CD4-positive, alpha-beta T cell (primary cell): Measurements from ENCODE around the gene DGLUCY. TPM values are rescaled to one million over a fixed set of nuclear protein-coding genes. Genes with fewer than 3 reads are reported as not detected.

ENCODE experiments used
- ATAC-seq: fragments of 200-7000 bp; cut with Tn5 transposase; one replicate; pipeline ENCODE4 v1.10.0; 2022; ENCODE audit warnings: mild to moderate bottlenecking; ENCODE audit not compliant: poor library complexity
- CTCF ChIA-PET: fragments of 350-600 bp; sonication (Branson Sonifier 250); formaldehyde crosslinking; loops from one replicate; lab custom pipeline; 2021; ENCODE audit warnings: antibody characterized with exemption, inconsistent platforms; lab: Charles Lee
- POLR2A ChIA-PET: fragments of 350-600 bp; sonication (Branson Sonifier 250); formaldehyde crosslinking; loops from one replicate; lab custom pipeline; 2021; ENCODE audit warnings: antibody characterized with exemption, inconsistent platforms; lab: Charles Lee
- DNase-seq, 14 experiments: peaks; one replicate each; pipeline ENCODE4 v3.0.0-alpha.2; 2013 to 2020; ENCODE audit warnings: mixed read lengths in 2 of 14
- H3K27ac ChIP-seq, 2 donors: one replicate each; pipeline versions ENCODE4 v1.5.1 to v1.7.0; 2013; ENCODE audit warnings: low read length in 2 of 2, low read depth in 1 of 2, mild to moderate bottlenecking in 1 of 2
- H3K27me3 ChIP-seq, 2 experiments: 1 replicate in 1 of 2; 2 replicates in 1 of 2; pipeline versions ENCODE4 v1.6.1 to v1.7.0; 2013; ENCODE audit warnings: low read length in 2 of 2, control low read depth in 1 of 2, mild to moderate bottlenecking in 1 of 2, moderate library complexity in 1 of 2; ENCODE audit not compliant: insufficient read depth in 2 of 2, control insufficient read depth in 1 of 2
- H3K36me3 ChIP-seq: one replicate; pipeline ENCODE4 v1.6.1; 2013; ENCODE audit warnings: low read length, control low read depth; ENCODE audit not compliant: insufficient read depth
- H3K4me1 ChIP-seq: one replicate; pipeline ENCODE4 v1.6.1; 2013; ENCODE audit warnings: low read length, control low read depth; ENCODE audit not compliant: insufficient read depth
- H3K4me3 ChIP-seq: one replicate; pipeline ENCODE4 v1.5.1; 2013; ENCODE audit warnings: mild to moderate bottlenecking, low read length, moderate library complexity
- H3K9me3 ChIP-seq, 2 experiments: 1 replicate in 1 of 2; 2 replicates in 1 of 2; pipeline versions ENCODE4 v1.6.1 to v1.7.0; 2013; ENCODE audit warnings: low read length in 2 of 2, mild to moderate bottlenecking in 2 of 2, control low read depth in 1 of 2, moderate library complexity in 1 of 2; ENCODE audit not compliant: control insufficient read depth in 1 of 2, insufficient read depth in 1 of 2
- H3K27ac Mint-ChIP-seq: one replicate; pipeline ENCODE4 v1.8.0; 2020; ENCODE audit warnings: mixed read lengths
- H3K27me3 Mint-ChIP-seq: one replicate; pipeline ENCODE4 v1.8.0; 2021; ENCODE audit warnings: mixed read lengths
- H3K36me3 Mint-ChIP-seq: one replicate; pipeline ENCODE4 v1.8.0; 2021; ENCODE audit warnings: low read depth, mixed read lengths
- H3K4me1 Mint-ChIP-seq: one replicate; pipeline ENCODE4 v1.8.0; 2021; ENCODE audit warnings: low read depth, mixed read lengths
- H3K4me3 Mint-ChIP-seq: one replicate; pipeline ENCODE4 v1.8.0; 2020; ENCODE audit warnings: mild to moderate bottlenecking, mixed read lengths
- H3K9me3 Mint-ChIP-seq: one replicate; pipeline ENCODE4 v1.8.0; 2020; ENCODE audit warnings: mixed read lengths
- CTCF ChIP-seq: fragments of 200-600 bp; IDR thresholded peaks from one replicate; pipeline ENCODE4 v1.8.0; 2022; ENCODE audit warnings: antibody characterized with exemption, mild to moderate bottlenecking
- intact Hi-C, 2 experiments: fragments of 100-400 bp; cut with DNase I in 1 of 2; cut with micrococcal nuclease in 1 of 2; formaldehyde crosslinking; loops; one replicate each; pipeline versions ENCODE4 v1.15.1 to v1.9.0; 2023 to 2025; cut with DNase I, micrococcal nuclease
- total RNA-seq, 174 experiments: library from RNA in 2 of 174; stranded (reverse) in 2 of 174; gene quantifications; one replicate each; pipeline ENCODE4 v1.2.3 and lab custom pipeline; 2021 to 2026

The DGLUCY gene
- total RNA-seq, 2 experiments from 2014 or later: 33.0 to 34.9 TPM

GRCh38 chr14:91139776-91140175, 25.9 kb downstream of the DGLUCY start:
- intact Hi-C loops: no loop called here
- no peak for ATAC-seq
- H3K4me1 Mint-ChIP-seq: peaks cover 44% of the 10 kb centered on the region

GRCh38 chr14:91140672-91141071, 26.8 kb downstream of the DGLUCY start:
- Mint-ChIP-seq H3K9me3 (no peaks in the 10 kb centered on the region), H3K36me3 (peaks cover 33% of the 10 kb centered on the region), H3K27me3 (no peaks in the 10 kb centered on the region), H3K27ac (no peak overlapping the region), H3K4me3 (no peak overlapping the region), H3K4me1 (peaks cover 49% of the 10 kb centered on the region)
- ATAC-seq (no peak), DNase-seq (peak in 4 of 14 experiments; percentile 16 to 29 (median 20))
- peaks cover 31% of the 10 kb centered on the region for H3K4me1 ChIP-seq
- peaks cover 16% of the 10 kb centered on the region for H3K36me3 ChIP-seq
- POLR2A ChIA-PET: interaction anchor here (1.2 kb wide), 1 partner anchor 80 kb away, joined by 4 read pairs; the partner anchor contains the start of gene RPS6KA5
- no peaks in the 10 kb centered on the region for H3K27me3 ChIP-seq
- H3K4me3 ChIP-seq: no peak overlapping the region
- CTCF ChIA-PET: no interaction called here
- no peaks in the 10 kb centered on the region for H3K9me3 ChIP-seq
- no peak for TF ChIP-seq CTCF
- intact Hi-C loops: no loop called here
- no peak overlapping the region for H3K27ac ChIP-seq

More at GRCh38 chr14:91139776-91140175, 25.9 kb downstream of the DGLUCY start:
- Histone ChIP-seq H3K9me3 (no peaks in the 10 kb centered on the region), H3K4me3 (no peak overlapping the region), H3K27me3 (no peaks in the 10 kb centered on the region), H3K27ac (no peak overlapping the region), H3K36me3 (peaks cover 17% of the 10 kb centered on the region), H3K4me1 (peaks cover 23% of the 10 kb centered on the region)
- no peaks in the 10 kb centered on the region for H3K9me3 Mint-ChIP-seq
- no peak for DNase-seq
- no peak for TF ChIP-seq CTCF
- ChIA-PET POLR2A (interaction anchor here (1.2 kb wide), 1 partner anchor 79 kb away, joined by 4 read pairs; the partner anchor contains the start of gene RPS6KA5), CTCF (no interaction called here)
- no peak overlapping the region for H3K27ac Mint-ChIP-seq
- H3K4me3 Mint-ChIP-seq: no peak overlapping the region
- no peaks in the 10 kb centered on the region for H3K27me3 Mint-ChIP-seq
- H3K36me3 Mint-ChIP-seq: peaks cover 31% of the 10 kb centered on the region

- H3K4me3 Mint-ChIP-seq: no peak overlapping the region
- no peaks in the 10 kb centered on the region for H3K27me3 ChIP-seq
- peaks cover 51% of the 10 kb centered on the region for H3K4me1 Mint-ChIP-seq
- ATAC-seq (no peak), DNase-seq (peak in 3 of 14 experiments; percentile 30 to 42 (median 33))
- H3K9me3 ChIP-seq: no peaks in the 10 kb centered on the region
- ChIA-PET POLR2A (interaction anchor here (1.3 to 2.1 kb wide), 3 partner anchors 28 to 82 kb away, joined by 3 to 8 read pairs (median 3); partner anchors contain the start of gene DGLUCY), CTCF (no interaction called here)
- no peak overlapping the region for H3K4me3 ChIP-seq
- no peaks in the 10 kb centered on the region for H3K9me3 Mint-ChIP-seq
- peaks cover 30% of the 10 kb centered on the region for H3K36me3 ChIP-seq
- H3K4me1 ChIP-seq: peaks cover 33% of the 10 kb centered on the region
- peak overlapping the region in 1 of 2 donors; percentile 0 for H3K27ac ChIP-seq
- TF ChIP-seq CTCF: no peak
- H3K27ac Mint-ChIP-seq: peak overlapping the region; percentile 59
- no peaks in the 10 kb centered on the region for H3K27me3 Mint-ChIP-seq
- peaks cover 36% of the 10 kb centered on the region for H3K36me3 Mint-ChIP-seq
- intact Hi-C loops: no loop called here
Measured at GRCh38 chr14:91142214-91142668, 28.4 kb downstream of the DGLUCY start.
